Mucosa of rectum (tissue), 2 donors: ENCODE measurements around the gene ATXN10.
"Not testable (repeated sequence)": the region's sequence is repeated elsewhere in the genome, so short reads cannot be mapped to it uniquely, and the experiment has no call there.

ENCODE experiments used
- H3K27ac ChIP-seq, 2 donors: one replicate each; pipeline ENCODE4 v1.7.0; 2013; ENCODE audit warnings: inconsistent platforms in 2 of 2, low read depth in 2 of 2, low read length in 2 of 2
- H3K27me3 ChIP-seq, 2 donors: one replicate each; pipeline ENCODE4 v1.7.0; 2013; ENCODE audit warnings: low read length in 2 of 2; ENCODE audit not compliant: control insufficient read depth in 2 of 2, insufficient read depth in 2 of 2
- H3K36me3 ChIP-seq, 2 donors: one replicate each; pipeline ENCODE4 v1.7.0; 2013; ENCODE audit warnings: low read length in 2 of 2; ENCODE audit not compliant: control insufficient read depth in 2 of 2, insufficient read depth in 2 of 2
- H3K4me1 ChIP-seq, 2 donors: one replicate each; pipeline ENCODE4 v1.7.0; 2013; ENCODE audit warnings: low read length in 2 of 2, mild to moderate bottlenecking in 1 of 2; ENCODE audit not compliant: control insufficient read depth in 2 of 2, insufficient read depth in 2 of 2
- H3K4me3 ChIP-seq, 2 donors: one replicate each; pipeline ENCODE4 v1.7.0; 2013; ENCODE audit warnings: low read length in 2 of 2
- H3K9ac ChIP-seq, 2 donors: one replicate each; pipeline ENCODE4 v1.7.0; 2013; ENCODE audit warnings: low read length in 2 of 2, low read depth in 1 of 2, mild to moderate bottlenecking in 1 of 2
- H3K9me3 ChIP-seq, 2 donors: one replicate each; pipeline ENCODE4 v1.7.0; 2013; ENCODE audit warnings: low read length in 2 of 2; ENCODE audit not compliant: control insufficient read depth in 2 of 2
- donor health status: healthy.
- donor health status: Normal muscosa, but diverticular disease.

The ATXN10 gene

GRCh38 chr22:45678961-45679912 lies 7.6 kb downstream of the ATXN10 start:
- no peaks in the 10 kb centered on the region for H3K27me3 ChIP-seq
- H3K27ac ChIP-seq = no peak overlapping the region
- H3K9me3 ChIP-seq = no peaks in the 10 kb centered on the region
- peaks cover 0 to 7% of the 10 kb centered on the region in 2 donors for H3K4me1 ChIP-seq
- H3K36me3 ChIP-seq = no peaks in the 10 kb centered on the region
- no peak overlapping the region for H3K4me3 ChIP-seq
- no peak overlapping the region for H3K9ac ChIP-seq

DNA sequence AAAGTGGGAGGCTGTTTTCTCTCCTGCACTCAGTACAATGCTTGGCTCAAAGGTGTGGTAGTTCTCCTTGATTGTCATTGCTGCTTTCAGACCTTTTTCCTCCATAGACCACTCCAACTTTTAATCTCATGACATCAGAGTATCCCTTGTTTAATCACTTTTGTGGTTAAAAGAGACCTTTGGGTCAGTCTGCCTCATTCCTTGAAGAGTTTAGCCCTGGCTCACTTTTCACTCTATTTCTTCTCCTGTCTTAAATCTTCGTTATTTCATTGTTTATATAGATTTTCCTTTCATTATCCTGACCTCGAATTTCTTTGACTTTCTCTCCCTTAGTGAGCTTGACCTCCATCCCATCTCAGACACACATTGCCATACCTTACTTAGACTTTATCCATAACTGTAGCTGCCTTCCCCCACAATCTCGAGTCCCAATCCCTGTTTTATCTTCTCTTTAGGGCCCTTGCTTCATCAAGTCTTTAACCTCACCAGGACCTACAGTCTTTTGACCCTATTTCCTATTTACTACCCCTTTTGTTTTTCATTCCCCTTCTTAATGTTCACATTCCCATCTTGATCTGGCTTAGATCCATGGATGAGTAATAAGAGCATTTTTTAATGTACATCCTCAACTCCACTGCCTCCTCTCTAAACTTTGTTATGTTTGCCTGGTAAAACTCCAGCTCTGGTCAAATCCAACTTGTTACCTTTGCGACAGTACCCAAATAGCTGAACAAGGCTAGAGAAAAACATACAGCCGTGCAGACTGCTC lies 9.5 kb downstream of the ATXN10 start:
- Histone ChIP-seq H3K36me3 (no peaks in the 10 kb centered on the region), H3K4me1 (peaks cover 0 to 10% of the 10 kb centered on the region in 2 donors), H3K27ac (no peak overlapping the region), H3K4me3 (no peak overlapping the region), H3K9ac (no peak overlapping the region), H3K27me3 (no peaks in the 10 kb centered on the region), H3K9me3 (no peaks in the 10 kb centered on the region)

DNA sequence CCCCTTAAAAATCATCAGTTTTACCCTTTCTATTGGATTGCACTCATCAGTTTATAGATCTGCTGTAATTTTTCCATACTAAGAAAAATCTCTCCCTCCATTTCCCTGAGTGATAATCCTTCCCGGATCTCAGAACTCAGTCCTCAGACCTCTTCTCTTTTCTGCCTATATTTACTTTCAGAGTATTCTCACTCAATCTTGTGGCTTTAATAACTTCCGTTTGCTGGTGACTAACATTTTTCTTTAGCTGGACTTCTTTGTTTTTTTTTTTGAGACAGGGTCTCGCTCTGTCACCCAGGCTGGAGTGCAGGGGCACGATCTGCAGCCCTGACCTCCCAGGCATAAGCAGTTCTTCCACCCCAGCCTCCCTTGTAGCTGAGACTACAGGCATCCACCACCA lies 10.4 kb downstream of the ATXN10 start:
- Histone ChIP-seq H3K27me3 (no peaks in the 10 kb centered on the region), H3K4me3 (no peak overlapping the region), H3K27ac (no peak overlapping the region), H3K9ac (no peak overlapping the region), H3K36me3 (no peaks in the 10 kb centered on the region), H3K9me3 (no peaks in the 10 kb centered on the region), H3K4me1 (peaks cover 0 to 10% of the 10 kb centered on the region in 2 donors)

- not testable (repeated sequence) for H3K36me3 ChIP-seq, H3K9ac ChIP-seq, H3K27ac ChIP-seq, H3K27me3 ChIP-seq, H3K9me3 ChIP-seq, H3K4me3 ChIP-seq
- peaks cover 0 to 10% of the 10 kb centered on the region in 2 donors for H3K4me1 ChIP-seq
These were observed 11.1 kb downstream of the ATXN10 start for GRCh38 chr22:45682773-45683172.

GRCh38 chr22:45683248-45683647 lies 11.6 kb downstream of the ATXN10 start:
- H3K9ac ChIP-seq = no peak overlapping the region
- H3K9me3 ChIP-seq = no peaks in the 10 kb centered on the region
- peaks cover 0 to 10% of the 10 kb centered on the region in 2 donors for H3K4me1 ChIP-seq
- no peak overlapping the region for H3K27ac ChIP-seq
- no peaks in the 10 kb centered on the region for H3K27me3 ChIP-seq
- H3K4me3 ChIP-seq = no peak overlapping the region
- H3K36me3 ChIP-seq = no peaks in the 10 kb centered on the region

- Histone ChIP-seq H3K36me3 (no peaks in the 10 kb centered on the region), H3K4me1 (peaks cover 0 to 10% of the 10 kb centered on the region in 2 donors), H3K9ac (no peak overlapping the region), H3K4me3 (no peak overlapping the region), H3K27ac (no peak overlapping the region), H3K9me3 (no peaks in the 10 kb centered on the region), H3K27me3 (no peaks in the 10 kb centered on the region)
These were observed 12.0 kb downstream of the ATXN10 start for GRCh38 chr22:45683680-45684079.

DNA sequence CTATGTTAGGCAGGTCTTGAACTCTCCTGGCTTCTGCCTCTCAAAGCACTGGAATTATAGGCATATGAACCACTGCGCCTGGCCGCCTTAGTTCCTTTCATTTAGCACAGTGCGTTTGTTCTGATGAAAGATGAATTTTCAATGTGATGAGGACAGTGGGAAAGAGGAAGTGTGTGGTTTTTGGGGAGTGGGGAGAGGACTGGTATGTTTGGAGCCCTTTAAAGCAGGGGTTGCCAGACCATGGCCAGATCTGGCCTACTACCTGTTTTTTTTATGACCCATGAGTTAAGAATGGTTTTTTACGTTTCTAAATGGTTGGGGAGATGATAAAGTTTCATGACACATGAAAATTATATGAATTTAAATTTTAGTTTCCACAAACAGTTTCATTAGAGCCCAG lies 12.5 kb downstream of the ATXN10 start:
- H3K4me3 ChIP-seq = no peak overlapping the region
- no peaks in the 10 kb centered on the region for H3K27me3 ChIP-seq
- H3K27ac ChIP-seq = no peak overlapping the region
- H3K4me1 ChIP-seq = peaks cover 0 to 10% of the 10 kb centered on the region in 2 donors
- no peaks in the 10 kb centered on the region for H3K9me3 ChIP-seq
- H3K9ac ChIP-seq = no peak overlapping the region
- no peaks in the 10 kb centered on the region for H3K36me3 ChIP-seq

DNA sequence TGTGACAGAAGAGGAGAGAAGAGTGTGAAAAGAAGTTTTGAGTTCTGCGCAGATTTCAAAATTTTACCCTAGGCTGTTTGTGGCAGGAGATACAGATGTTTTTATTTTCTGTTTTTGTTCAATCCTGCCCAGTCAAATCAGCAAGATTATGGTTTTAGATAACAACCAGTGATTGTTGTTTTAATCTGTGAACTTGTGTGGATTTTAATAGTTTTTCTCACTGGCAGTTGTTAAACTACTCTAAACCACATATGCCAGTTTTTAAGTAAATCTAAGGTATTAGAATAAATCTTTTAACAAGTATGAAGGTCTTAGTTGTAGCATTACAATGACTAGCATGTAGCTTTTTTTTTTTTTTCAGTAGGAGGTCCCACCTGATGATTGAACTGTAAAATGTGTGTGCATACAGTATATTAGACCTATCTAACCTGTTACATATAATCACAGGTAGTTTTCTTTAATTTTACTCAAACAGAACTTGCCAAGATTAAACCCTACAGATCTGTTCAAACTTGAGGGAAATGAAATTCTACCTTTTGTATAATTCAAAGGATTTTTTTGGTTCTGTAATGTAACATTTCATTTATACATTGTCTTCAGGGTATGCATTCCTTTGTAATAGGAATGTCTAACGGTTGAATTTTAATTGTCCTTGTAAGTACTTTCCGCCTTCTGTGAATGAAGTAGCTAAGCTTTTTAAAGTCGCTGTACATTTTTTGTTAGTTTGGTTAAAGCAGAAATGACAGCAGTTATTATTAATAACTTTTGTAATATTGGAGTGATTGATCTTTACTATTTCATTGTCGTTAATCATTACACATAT lies 13.3 kb downstream of the ATXN10 start:
- no peak overlapping the region for H3K9ac ChIP-seq
- H3K27ac ChIP-seq = no peak overlapping the region
- no peaks in the 10 kb centered on the region for H3K27me3 ChIP-seq
- no peaks in the 10 kb centered on the region for H3K36me3 ChIP-seq
- peaks cover 0 to 10% of the 10 kb centered on the region in 2 donors for H3K4me1 ChIP-seq
- H3K9me3 ChIP-seq = no peaks in the 10 kb centered on the region
- H3K4me3 ChIP-seq = no peak overlapping the region

DNA sequence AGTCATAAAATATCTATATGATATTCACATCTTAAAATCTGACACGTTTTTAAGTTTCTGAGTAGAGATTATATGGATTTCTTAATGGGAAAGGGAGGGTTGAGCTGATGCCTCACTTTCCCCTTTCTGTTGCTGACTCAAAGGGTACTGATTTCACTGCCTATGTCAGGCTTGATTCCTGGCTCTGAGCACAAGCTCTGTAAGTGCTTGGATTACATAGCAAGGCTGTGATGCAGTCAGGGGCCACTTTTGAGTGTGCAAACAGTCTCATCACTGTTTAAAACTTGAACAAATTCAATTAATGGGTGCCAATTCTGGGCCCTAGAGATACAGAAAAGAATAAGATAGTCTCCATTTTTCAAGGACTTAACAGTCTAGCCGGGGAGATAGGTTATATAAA lies 14.4 kb downstream of the ATXN10 start:
- no peak overlapping the region for H3K4me3 ChIP-seq
- no peaks in the 10 kb centered on the region for H3K27me3 ChIP-seq
- peaks cover 0 to 10% of the 10 kb centered on the region in 2 donors for H3K4me1 ChIP-seq
- no peak overlapping the region for H3K27ac ChIP-seq
- H3K9me3 ChIP-seq = no peaks in the 10 kb centered on the region
- H3K36me3 ChIP-seq = no peaks in the 10 kb centered on the region
- no peak overlapping the region for H3K9ac ChIP-seq
